Measurements from ENCODE around the gene SPEG. TPM values are rescaled to one million over a fixed set of nuclear protein-coding genes. Genes with fewer than 3 reads are reported as not detected.
A peak's percentile ranks its signal among the peaks of the same experiment; 100 is the strongest.

SPEG gene
- total RNA-seq, 3 donors from 2014 or later (not counting 1 experiment from before 2014, with no cell fraction given), result 0.35 to 1.5 (median 1.2) TPM

- Histone ChIP-seq H3K9me3 (ENCODE audit: control insufficient read depth, insufficient read depth, low read length) (no peaks in the 10 kb centered on the region), H3K4me3 (ENCODE audit: low read length) (no peak overlapping the region), H3K4me1 (ENCODE audit: control insufficient read depth, insufficient read depth, low read length) (peaks cover 2% of the 10 kb centered on the region), H3K36me3 (ENCODE audit: control insufficient read depth, insufficient read depth, low read length) (no peaks in the 10 kb centered on the region), H3K27ac (ENCODE audit: low read length) (no peak overlapping the region), H3K27me3 (ENCODE audit: control insufficient read depth, insufficient read depth, low read length) (peaks cover 27% of the 10 kb centered on the region)
- peaks cover 69 to 74% of the 10 kb centered on the region in 2 donors for H3K27me3 Mint-ChIP-seq (ENCODE audit: low read depth in 2 of 2)
- intact Hi-C loops (cut with micrococcal nuclease), result no loop called here
- H3K4me1 Mint-ChIP-seq, result peaks cover 0 to 11% of the 10 kb centered on the region in 2 donors
- H3K4me3 Mint-ChIP-seq, result no peak overlapping the region
- H3K9me3 Mint-ChIP-seq, result no peaks in the 10 kb centered on the region
- peak in 1 of 2 donors; percentile 34 for DNase-seq
- 8% methylated on average over 13 of the region's 14 CpGs for WGBS (ENCODE audit: insufficient coverage)
- H3K27ac Mint-ChIP-seq, result no peak overlapping the region
- peak in 1 of 3 donors; percentile 37 for ATAC-seq
- no peaks in the 10 kb centered on the region for H3K36me3 Mint-ChIP-seq
- TF ChIP-seq CTCF (IDR thresholded peaks at IDR 0.05), result no peak
These were observed 86.6 kb downstream of the SPEG start for GRCh38 chr2:219521066-219521880.

- Histone ChIP-seq H3K36me3 (ENCODE audit: control insufficient read depth, insufficient read depth, low read length) (no peaks in the 10 kb centered on the region), H3K9me3 (ENCODE audit: control insufficient read depth, insufficient read depth, low read length) (no peaks in the 10 kb centered on the region), H3K4me3 (ENCODE audit: low read length) (no peak overlapping the region), H3K27ac (ENCODE audit: low read length) (no peak overlapping the region), H3K27me3 (ENCODE audit: control insufficient read depth, insufficient read depth, low read length) (peaks cover 27% of the 10 kb centered on the region), H3K4me1 (ENCODE audit: control insufficient read depth, insufficient read depth, low read length) (peaks cover 2% of the 10 kb centered on the region)
- no peak for DNase-seq
- H3K27ac Mint-ChIP-seq, result no peak overlapping the region
- no peaks in the 10 kb centered on the region for H3K36me3 Mint-ChIP-seq
- H3K4me1 Mint-ChIP-seq, result peaks cover 0 to 11% of the 10 kb centered on the region in 2 donors
- no peak overlapping the region for H3K4me3 Mint-ChIP-seq
- peaks cover 66 to 76% of the 10 kb centered on the region in 2 donors for H3K27me3 Mint-ChIP-seq (ENCODE audit: low read depth in 2 of 2)
- H3K9me3 Mint-ChIP-seq, result no peaks in the 10 kb centered on the region
- ATAC-seq, result no peak
- intact Hi-C loops (cut with micrococcal nuclease), result no loop called here
- no peak for TF ChIP-seq CTCF (IDR thresholded peaks at IDR 0.05)
- WGBS (ENCODE audit: insufficient coverage), result 4% methylated on average over 69 of the region's 70 CpGs
These were observed 87.7 kb downstream of the SPEG start for GRCh38 chr2:219522111-219523030.

GRCh38 chr2:219523031-219523671 is 88.5 kb downstream of the SPEG start:
- no peak overlapping the region for H3K27ac Mint-ChIP-seq
- no peaks in the 10 kb centered on the region for H3K36me3 Mint-ChIP-seq
- ATAC-seq (no peak), DNase-seq (no peak)
- no peaks in the 10 kb centered on the region for H3K9me3 Mint-ChIP-seq
- H3K36me3 ChIP-seq (ENCODE audit: control insufficient read depth, insufficient read depth, low read length), result no peaks in the 10 kb centered on the region
- TF ChIP-seq CTCF (IDR thresholded peaks at IDR 0.05), result no peak
- no peaks in the 10 kb centered on the region for H3K9me3 ChIP-seq (ENCODE audit: control insufficient read depth, insufficient read depth, low read length)
- H3K27me3 ChIP-seq (ENCODE audit: control insufficient read depth, insufficient read depth, low read length), result peaks cover 27% of the 10 kb centered on the region
- no peak overlapping the region for H3K4me3 Mint-ChIP-seq
- intact Hi-C loops (cut with micrococcal nuclease), result no loop called here
- no peak overlapping the region for H3K27ac ChIP-seq (ENCODE audit: low read length)
- H3K4me1 Mint-ChIP-seq, result peaks cover 0 to 11% of the 10 kb centered on the region in 2 donors
- no peak overlapping the region for H3K4me3 ChIP-seq (ENCODE audit: low read length)
- peaks cover 63 to 75% of the 10 kb centered on the region in 2 donors for H3K27me3 Mint-ChIP-seq (ENCODE audit: low read depth in 2 of 2)
- WGBS (ENCODE audit: insufficient coverage), result 15% methylated on average over 23 of the region's 24 CpGs
- peaks cover 2% of the 10 kb centered on the region for H3K4me1 ChIP-seq (ENCODE audit: control insufficient read depth, insufficient read depth, low read length)
